Posterior cingulate gyrus (tissue), 11 donors: ENCODE results near the gene PAIP2B.

Experiments used
- DNase-seq, 10 donors: peaks; one replicate each; pipeline versions ENCODE4 v3.0.0 to v3.0.0-alpha.2; 2020 to 2021; ENCODE audit warnings: mixed read lengths in 3 of 10
- intact Hi-C: fragments of 100-400 bp; cut with DNase I; formaldehyde crosslinking; loops from one replicate; pipeline ENCODE4 v1.15.1; 2023

The PAIP2B gene

DNA sequence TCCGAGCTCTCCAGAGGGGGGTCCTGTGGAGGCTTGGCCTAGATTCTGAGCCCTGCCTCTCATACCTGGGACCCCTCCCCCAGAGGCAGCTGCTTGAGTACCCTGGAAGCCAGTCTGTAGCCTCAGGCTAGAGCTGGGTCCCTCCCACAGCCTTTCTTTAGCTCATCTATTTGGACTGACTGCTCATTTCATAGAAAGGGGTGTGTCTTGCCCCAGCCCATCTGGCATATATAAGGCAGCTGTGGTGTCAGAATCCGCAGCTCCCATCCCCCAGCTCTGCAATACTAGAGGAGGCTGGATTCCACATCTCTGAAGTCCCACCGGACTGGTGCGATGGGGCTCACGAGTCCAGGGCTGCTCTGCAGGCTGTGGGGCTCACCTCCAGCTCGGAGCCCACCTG, 70.3 kb downstream of the PAIP2B start:
- intact Hi-C loops, result no loop called here

GRCh38 chr2:71155846-71156245, 71.1 kb downstream of the PAIP2B start:
- DNase-seq, result no peak
- intact Hi-C loops, result no loop called here

More for the DNA sequence above, 70.3 kb downstream of the PAIP2B start:
- peak in 1 of 10 donors; percentile 79 for DNase-seq

- intact Hi-C loops, result no loop called here
- DNase-seq, result no peak
These were observed 72.1 kb downstream of the PAIP2B start for GRCh38 chr2:71154798-71155197.

DNA sequence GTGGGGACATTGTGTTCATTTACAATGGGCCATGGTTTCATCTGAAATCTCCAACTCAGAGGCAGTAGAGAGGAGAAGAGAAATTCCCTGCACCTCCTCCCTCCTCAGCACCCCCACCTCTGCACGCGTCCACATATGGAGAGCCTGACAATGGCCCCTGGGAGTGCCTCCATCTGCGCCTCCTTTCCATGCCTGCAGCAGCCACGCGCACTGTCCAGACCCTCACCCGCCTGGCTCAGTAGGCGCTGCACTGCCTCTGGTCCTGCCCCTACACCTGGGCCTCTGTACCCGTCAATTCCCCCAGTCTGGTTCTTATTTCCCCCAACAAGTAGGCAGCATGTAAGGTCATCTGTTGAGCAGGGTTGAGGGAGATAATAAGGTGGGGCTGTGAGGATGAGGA, 72.6 kb downstream of the PAIP2B start:
- DNase-seq, result no peak
- intact Hi-C loops, result no loop called here

DNA sequence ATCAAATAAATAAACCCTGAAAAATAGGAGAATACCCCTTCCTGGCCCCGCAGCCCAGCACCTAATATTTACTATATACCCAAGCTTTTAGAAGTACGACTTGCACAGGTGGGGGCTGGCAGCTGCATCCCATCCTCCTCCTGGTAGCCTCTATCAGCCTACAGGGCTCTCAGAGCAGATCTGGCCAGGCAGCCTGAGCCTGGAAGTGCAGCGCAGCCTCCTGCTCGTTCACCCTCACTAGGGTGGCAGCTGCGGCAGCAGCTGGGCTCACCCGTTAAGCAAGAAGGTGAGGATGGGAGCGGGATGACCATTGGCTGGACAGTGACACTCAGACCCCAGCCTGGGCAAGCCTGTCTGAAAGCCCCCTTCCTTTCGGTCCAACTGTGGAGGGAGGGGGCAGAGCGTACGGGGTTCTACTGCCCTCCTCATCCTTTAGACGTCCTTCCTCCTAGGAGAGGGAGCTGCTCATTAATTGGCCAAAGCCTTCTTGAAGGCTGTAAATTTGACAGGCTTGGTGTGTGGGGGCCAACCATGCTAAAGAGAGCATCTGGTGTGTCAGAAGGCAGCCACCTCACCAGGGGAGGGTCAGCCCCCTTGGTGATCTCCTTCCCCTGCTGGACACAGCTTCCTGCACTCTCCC, 73.2 kb downstream of the PAIP2B start:
- intact Hi-C loops, result no loop called here
- DNase-seq, result no peak

- intact Hi-C loops, result no loop called here
These were observed 75.3 kb downstream of the PAIP2B start for GRCh38 chr2:71151620-71152019.

GRCh38 chr2:71150082-71150816, 76.7 kb downstream of the PAIP2B start:
- intact Hi-C loops, result no loop called here
- DNase-seq, result no peak

More at GRCh38 chr2:71151620-71152019, 75.3 kb downstream of the PAIP2B start:
- no peak for DNase-seq

- no peak for DNase-seq
These were observed 78.3 kb downstream of the PAIP2B start for GRCh38 chr2:71148506-71149063.

DNA sequence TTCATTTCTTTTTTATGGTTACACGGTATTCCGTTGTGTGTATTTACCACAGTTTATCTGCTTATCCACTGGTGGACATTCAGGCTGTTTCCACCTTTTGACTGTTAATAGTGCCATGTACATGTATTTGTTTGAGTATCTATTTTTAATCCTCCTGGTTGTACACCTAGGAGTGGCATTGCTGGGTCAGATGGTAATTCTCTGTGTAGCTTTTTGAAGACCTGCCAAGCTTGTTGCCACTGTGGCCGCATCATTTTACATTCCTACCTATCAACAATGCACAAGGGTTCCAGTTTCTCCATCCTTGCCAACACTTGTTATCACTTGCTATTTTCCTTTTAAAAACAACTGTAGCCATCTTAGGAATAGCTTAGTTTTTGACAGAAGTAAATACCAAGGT, 83.1 kb downstream of the PAIP2B start:
- intact Hi-C loops, result no loop called here
- no peak for DNase-seq

More at GRCh38 chr2:71148506-71149063, 78.3 kb downstream of the PAIP2B start:
- intact Hi-C loops, result no loop called here

DNA sequence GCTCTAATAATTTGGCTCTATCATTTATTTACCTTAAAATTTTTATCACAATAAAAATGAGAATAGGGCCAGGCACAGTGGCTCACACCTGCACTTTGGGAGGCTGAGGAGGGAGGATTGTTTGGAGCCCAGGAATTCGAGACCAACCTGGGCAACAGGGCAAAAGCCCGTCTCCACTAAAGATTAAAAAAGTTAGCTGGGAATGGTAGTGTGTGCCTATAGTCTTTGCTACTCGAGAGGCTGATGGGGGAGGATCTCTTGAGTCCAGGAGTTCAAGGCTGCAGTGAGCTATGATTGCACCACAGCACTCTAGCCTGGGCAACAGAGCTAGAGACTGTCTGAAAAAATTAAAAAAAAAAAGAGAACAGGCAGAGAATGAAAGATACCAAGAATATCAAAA, 90.7 kb downstream of the PAIP2B start:
- intact Hi-C loops, result no loop called here
- no peak for DNase-seq

DNA sequence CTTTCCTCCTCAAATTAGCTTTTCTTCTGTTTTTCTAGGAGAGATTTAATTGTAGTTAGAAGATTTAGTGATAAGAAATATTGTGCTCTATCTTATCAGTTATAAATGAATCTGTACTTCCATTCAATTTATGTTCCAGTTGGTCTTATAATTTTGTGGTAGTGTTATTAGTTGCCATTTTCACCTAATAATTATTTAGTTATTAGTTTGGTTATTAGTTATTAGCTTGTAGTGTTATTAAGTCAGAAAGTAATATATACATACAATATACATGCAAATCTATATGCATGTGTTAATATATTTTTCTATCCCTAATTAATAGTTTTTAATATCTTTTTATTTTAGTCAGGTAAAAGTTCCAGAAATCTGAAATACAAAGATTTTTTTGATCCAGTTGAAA, 93.3 kb downstream of the PAIP2B start:
- intact Hi-C loops, result no loop called here
- DNase-seq, result no peak
